ENCODE results near the gene CHRNB2. TPM values are rescaled to one million over a fixed set of nuclear protein-coding genes. Genes with fewer than 3 reads are reported as not detected.

Gene CHRNB2
- total RNA-seq, 1 experiment from 2014 or later, result not detected

DNA sequence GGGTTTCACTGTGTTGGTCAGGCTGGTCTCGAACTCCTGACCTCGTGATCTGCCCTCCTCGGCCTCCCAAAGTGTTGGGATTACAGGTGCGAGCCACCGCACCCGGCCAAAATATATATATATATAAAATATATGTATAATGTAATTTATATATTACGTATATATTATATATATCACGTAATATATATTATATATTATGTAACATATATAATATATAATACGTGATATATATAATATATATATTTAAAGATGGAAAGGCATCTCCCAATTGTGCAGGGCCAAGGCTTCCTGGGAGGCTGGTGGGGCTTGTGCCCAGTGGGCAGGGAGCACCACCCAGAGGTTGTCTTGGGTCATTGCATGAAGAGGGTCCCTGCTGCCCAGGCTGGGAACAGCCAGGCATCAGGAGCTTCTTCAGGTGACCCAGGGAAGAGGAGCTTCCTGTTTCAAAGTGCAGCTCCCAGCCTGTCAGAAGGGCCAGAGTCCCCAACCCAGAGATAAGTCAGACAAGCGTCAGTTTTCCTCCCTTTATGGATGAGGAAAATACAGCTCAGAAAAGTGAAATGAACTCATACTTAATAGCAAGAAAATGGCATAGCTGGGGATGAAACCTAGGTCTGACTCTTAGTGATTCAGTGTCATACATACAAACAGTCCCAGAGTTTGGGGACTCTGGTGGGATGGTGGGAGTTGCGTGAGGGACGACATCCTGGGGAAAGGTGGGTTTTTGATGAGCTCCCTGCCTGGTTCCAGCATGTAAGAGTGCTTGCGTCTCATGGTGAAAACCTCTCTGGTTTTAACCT lies 21.1 kb upstream of the CHRNB2 start:
- peak; percentile 39 to 73 for DNase-seq (ENCODE audit: low read depth in 1 of 2, low spot score in 2 of 2)

DNA sequence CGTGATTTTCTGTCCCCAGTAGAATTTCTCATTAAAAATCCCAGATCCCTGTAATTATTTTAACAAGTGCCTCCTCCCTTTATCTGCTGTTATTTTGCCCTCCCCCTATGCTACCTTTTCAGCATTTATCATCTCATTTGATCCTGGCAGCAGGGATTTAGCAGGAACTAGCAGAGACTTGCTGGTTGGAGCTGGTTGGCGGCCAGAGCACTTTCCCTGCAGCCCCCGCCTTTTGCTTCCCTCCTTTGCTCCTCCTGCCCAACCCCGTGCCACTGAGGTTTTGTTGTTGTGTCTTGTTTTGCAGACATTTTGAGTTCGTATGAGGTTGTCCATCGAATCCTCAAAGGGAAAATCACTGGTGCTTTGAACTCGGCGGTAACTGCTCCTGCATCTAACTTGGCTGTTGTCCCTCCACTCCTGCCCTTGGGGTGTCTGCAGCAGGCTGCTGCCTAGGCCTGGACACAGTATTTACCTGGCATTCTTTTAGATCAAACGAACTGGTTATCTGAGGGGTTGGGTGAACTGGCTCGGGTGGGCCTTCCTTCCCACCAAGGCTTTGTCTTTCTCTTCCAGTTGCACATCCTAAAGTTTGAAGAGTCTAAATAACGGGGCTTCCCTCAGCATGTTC lies 20.4 kb upstream of the CHRNB2 start:
- DNase-seq (ENCODE audit: low read depth in 1 of 2, low spot score in 2 of 2), result no peak
- H3K9me3 ChIP-seq (replicated peaks), result no peaks in the 10 kb centered on the region
- H3K4me3 ChIP-seq, result no peak overlapping the region
- H3K27me3 ChIP-seq (replicated peaks), result 0 out of 2 replicates have a peak, but pooled peaks cover 2% of the 10 kb centered on the region
- H3K4me1 ChIP-seq (replicated peaks), result peaks cover 6% of the 10 kb centered on the region
- no peak overlapping the region for H3K27ac ChIP-seq
- H3K36me3 ChIP-seq, result peaks cover 34% of the 10 kb centered on the region

More for the DNA sequence above, 21.1 kb upstream of the CHRNB2 start:
- no peak overlapping the region for H3K4me3 ChIP-seq
- no peaks in the 10 kb centered on the region for H3K9me3 ChIP-seq (replicated peaks)
- H3K27ac ChIP-seq, result no peak overlapping the region
- peaks cover 6% of the 10 kb centered on the region for H3K4me1 ChIP-seq (replicated peaks)
- 0 out of 2 replicates have a peak, but pooled peaks cover 2% of the 10 kb centered on the region for H3K27me3 ChIP-seq (replicated peaks)
- peaks cover 27% of the 10 kb centered on the region for H3K36me3 ChIP-seq

DNA sequence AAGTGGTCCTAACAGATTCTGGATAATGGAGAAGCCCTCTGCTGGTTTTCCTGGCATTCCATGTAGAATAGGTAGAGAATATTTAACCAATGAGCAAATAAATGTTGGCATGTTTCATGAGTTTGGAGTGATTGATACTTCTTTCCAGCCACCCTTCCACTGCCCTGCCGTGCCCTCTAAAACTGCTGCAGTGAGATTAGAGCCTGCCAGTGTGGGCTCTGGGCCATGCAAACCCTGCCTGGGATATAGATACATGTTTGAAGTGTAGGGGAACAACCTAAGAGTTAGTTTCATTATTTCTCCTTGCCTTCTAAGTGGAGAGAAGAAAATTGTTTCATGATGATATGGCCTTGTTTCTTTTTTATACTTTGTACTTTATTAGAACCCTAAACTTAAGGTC lies 19.6 kb upstream of the CHRNB2 start:
- Histone ChIP-seq H3K27ac (no peak overlapping the region), H3K9me3 (replicated peaks) (no peaks in the 10 kb centered on the region), H3K4me1 (replicated peaks) (peaks cover 8% of the 10 kb centered on the region), H3K36me3 (peaks cover 42% of the 10 kb centered on the region), H3K4me3 (no peak overlapping the region), H3K27me3 (replicated peaks) (no peaks in the 10 kb centered on the region)
- DNase-seq (ENCODE audit: low read depth in 1 of 2, low spot score in 2 of 2), result no peak

DNA sequence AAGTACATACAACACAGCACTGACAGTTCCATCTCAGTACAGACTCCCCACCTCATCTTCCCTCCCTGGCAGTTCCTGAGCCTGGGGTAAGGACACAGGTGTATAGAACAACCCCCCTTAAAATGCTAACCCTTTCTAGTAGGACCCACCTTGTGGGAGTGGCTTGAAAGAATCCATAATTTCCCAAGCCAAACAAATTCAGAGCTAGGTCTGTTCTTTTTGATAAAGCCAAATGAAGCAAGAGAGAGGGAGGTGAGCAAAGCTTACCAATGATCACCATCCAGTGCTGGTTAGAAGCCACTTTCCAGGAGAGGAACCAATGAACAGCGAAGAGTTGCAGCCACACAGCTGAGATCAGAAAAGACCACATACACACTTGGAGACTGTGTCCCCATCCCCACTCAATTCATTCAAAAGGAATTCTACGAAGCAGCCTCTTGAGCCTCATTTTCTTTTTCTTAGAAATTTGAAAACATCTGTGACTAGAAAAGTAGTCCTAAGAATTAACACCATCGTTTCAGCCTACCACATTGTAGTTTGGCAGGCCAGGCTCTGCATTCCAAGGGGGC lies 18.3 kb upstream of the CHRNB2 start:
- H3K9me3 ChIP-seq (replicated peaks), result no peaks in the 10 kb centered on the region
- no peak for DNase-seq (ENCODE audit: low read depth in 1 of 2, low spot score in 2 of 2)
- H3K27ac ChIP-seq, result no peak overlapping the region
- H3K4me3 ChIP-seq, result no peak overlapping the region
- H3K4me1 ChIP-seq (replicated peaks), result 0 out of 2 replicates have a peak, but pooled peaks cover 5% of the 10 kb centered on the region
- H3K36me3 ChIP-seq, result peaks cover 55% of the 10 kb centered on the region
- H3K27me3 ChIP-seq (replicated peaks), result no peaks in the 10 kb centered on the region

DNA sequence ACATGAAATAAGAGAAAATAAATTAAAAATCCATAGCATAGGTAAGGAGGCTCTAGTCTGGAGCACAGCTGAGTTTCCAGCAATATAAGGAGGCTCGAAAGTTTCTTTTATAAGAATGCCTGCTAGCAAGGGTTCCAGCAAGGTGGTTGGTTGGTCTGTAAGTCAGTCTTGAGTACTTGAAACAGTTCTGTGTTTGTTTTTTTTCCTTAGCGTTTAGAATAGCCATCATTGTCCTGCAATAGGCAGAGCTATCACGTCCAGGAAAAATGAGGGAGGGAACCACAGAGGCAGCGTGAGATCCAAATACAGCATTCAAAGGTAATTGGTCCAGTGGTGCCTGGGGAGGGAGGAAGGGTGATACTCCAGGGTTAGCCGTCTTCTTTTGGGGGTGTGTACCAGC lies 17.5 kb upstream of the CHRNB2 start:
- peaks cover 63% of the 10 kb centered on the region for H3K36me3 ChIP-seq
- H3K9me3 ChIP-seq (replicated peaks), result no peaks in the 10 kb centered on the region

DNA sequence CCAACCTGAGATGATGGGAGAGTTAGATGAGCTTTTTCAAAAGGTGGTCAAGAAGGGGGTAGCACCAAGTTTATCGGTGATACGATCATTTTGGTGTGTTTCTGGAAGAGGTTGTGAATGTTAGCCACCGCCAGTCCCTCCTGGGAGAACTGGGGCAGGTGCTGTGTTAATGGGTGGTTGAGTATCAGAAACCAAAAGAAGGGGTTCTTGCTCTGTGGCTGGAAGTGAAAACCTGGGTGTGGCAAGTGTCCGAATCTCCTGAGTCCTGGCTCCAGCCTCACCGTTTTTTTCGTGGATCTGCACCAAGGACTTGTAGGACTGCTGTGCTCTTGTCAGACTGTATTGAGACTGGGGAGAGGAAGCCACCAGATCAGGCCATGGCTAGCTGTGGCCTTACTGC lies 16.9 kb upstream of the CHRNB2 start:
- DNase-seq (ENCODE audit: low read depth in 1 of 2, low spot score in 2 of 2), result no peak
- Histone ChIP-seq H3K9me3 (replicated peaks) (no peaks in the 10 kb centered on the region), H3K4me3 (no peak overlapping the region), H3K27me3 (replicated peaks) (no peaks in the 10 kb centered on the region), H3K4me1 (replicated peaks) (0 out of 2 replicates have a peak, but pooled peaks cover 5% of the 10 kb centered on the region), H3K36me3 (peaks cover 69% of the 10 kb centered on the region), H3K27ac (no peak overlapping the region)

More for the DNA sequence above, 17.5 kb upstream of the CHRNB2 start:
- no peaks in the 10 kb centered on the region for H3K27me3 ChIP-seq (replicated peaks)
- no peak overlapping the region for H3K4me3 ChIP-seq
- no peak for DNase-seq (ENCODE audit: low read depth in 1 of 2, low spot score in 2 of 2)
- H3K27ac ChIP-seq, result no peak overlapping the region
- H3K4me1 ChIP-seq (replicated peaks), result 0 out of 2 replicates have a peak, but pooled peaks cover 5% of the 10 kb centered on the region

DNA sequence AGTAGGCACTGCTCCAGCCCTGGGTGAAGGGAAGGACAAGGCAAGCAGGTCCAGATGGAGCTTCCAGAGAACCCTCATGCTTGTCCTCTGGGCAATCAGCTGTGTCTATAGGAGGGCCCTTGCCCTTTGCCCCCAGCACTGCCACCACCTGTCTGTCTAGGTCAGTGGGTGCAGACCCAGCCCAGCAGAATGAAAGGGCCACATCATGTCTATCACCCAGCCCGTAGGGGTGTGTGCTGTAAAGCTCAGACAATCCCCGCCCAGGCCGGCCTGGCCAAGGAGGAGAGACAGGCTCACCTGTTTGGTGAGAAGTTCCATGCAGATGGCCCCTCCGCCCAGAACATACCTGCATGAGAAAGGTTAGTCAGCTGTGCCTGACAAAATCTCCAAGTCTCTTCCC lies 16.1 kb upstream of the CHRNB2 start:
- DNase-seq (ENCODE audit: low read depth in 1 of 2, low spot score in 2 of 2), result no peak
- H3K27me3 ChIP-seq (replicated peaks), result no peaks in the 10 kb centered on the region
- peaks cover 10% of the 10 kb centered on the region for H3K4me1 ChIP-seq (replicated peaks)
- H3K9me3 ChIP-seq (replicated peaks), result no peaks in the 10 kb centered on the region
- peaks cover 77% of the 10 kb centered on the region for H3K36me3 ChIP-seq
- no peak overlapping the region for H3K4me3 ChIP-seq
- no peak overlapping the region for H3K27ac ChIP-seq

DNA sequence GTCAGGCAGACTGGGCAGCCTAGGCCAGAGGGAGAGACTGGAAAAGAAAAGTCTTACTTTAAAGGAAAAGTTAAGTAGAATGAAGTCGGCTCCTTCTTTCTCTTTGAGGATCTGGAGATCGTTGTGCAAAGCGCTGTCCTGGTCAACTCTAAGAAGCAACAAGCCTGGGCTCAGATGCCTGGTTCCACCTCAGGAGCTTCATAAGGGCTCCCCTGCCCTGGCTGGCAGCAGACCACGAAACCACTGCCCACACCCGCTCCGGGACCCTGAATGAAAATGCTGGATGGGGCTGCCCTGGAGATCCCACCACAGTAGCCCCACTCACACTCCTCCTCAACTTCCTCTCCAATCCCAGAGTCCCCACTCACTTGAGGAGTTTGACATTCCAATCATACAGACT lies 15.5 kb upstream of the CHRNB2 start:
- H3K4me3 ChIP-seq, result no peak overlapping the region
- H3K27ac ChIP-seq, result no peak overlapping the region
- no peaks in the 10 kb centered on the region for H3K27me3 ChIP-seq (replicated peaks)
- H3K9me3 ChIP-seq (replicated peaks), result no peaks in the 10 kb centered on the region
- H3K36me3 ChIP-seq, result peaks cover 80% of the 10 kb centered on the region
- DNase-seq (ENCODE audit: low read depth in 1 of 2, low spot score in 2 of 2), result no peak
- peaks cover 15% of the 10 kb centered on the region for H3K4me1 ChIP-seq (replicated peaks)

DNA sequence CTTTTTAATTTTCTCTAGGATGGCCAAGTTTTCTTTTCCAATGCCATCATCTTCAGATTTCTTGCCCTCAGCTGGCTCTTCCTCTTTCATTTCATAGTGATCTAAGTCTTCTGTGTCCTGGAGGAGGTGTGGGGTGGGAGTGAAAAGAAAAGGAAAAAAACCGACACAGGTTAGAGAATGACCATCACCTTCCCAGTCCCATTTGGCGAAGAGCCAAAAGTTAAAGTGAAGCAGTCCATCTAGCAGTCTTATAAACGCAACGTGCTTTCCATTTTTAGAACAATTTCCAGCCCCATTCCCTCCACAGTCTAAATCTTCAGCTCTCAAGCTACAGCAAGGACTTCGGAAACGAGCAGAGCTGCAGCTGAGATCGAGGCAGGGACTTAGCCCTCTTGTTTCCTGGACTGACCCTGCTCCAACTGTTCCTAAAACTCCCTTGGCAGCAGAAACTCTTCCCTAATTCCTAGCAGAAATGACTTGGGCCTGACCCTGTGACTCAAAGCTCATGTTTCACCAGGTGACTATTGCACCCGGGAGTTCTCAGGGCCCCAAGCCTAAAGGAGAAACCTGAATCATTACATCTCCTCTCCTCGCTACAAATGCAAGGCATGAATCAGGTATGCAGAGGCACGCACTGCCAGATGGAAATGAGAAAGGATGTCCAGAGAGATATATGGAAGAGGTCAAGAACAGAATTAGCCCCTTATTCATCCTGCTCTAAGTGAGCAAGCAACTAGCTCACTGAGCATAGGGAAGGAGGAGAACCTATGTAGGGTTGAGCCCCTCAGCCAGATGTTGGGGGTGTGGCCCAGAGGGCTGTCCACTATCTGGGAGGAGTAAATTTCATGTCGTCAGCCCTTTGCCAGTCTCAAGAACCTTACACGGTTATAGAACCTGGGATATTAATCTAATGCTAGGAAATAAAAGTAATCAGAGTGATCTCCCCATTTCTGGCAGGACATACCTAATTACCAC lies 14.2 kb upstream of the CHRNB2 start:
- no peak overlapping the region for H3K27ac ChIP-seq
- no peak for DNase-seq (ENCODE audit: low read depth in 1 of 2, low spot score in 2 of 2)
- peaks cover 80% of the 10 kb centered on the region for H3K36me3 ChIP-seq

DNA sequence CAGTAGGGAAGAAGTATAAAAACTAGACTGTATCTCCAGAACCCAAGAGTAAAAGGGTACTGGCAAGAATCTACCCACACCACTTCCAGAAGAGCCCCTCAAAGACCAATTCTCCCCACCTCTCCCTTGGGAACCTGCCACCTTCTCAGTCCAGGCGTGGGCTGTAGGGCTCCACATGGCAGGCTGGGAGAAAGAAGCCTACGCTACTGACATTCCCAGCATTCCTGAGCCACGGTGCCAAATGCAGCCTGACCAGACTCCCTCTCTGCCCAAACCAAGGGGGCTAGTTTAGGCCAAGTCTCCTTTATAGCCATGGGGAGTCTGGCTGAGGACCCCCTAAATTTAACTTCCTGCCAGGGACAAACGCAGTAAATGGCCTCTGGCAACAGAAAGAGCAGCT lies 11.2 kb upstream of the CHRNB2 start:
- H3K4me1 ChIP-seq (replicated peaks), result peaks cover 31% of the 10 kb centered on the region
- H3K27me3 ChIP-seq (replicated peaks), result no peaks in the 10 kb centered on the region
- DNase-seq (ENCODE audit: low read depth in 1 of 2, low spot score in 2 of 2), result no peak
- H3K4me3 ChIP-seq, result peak overlapping the region; percentile 61
- H3K9me3 ChIP-seq (replicated peaks), result no peaks in the 10 kb centered on the region
- no peak overlapping the region for H3K27ac ChIP-seq
- peaks cover 53% of the 10 kb centered on the region for H3K36me3 ChIP-seq

More for the DNA sequence above, 14.2 kb upstream of the CHRNB2 start:
- no peaks in the 10 kb centered on the region for H3K9me3 ChIP-seq (replicated peaks)
- peaks cover 21% of the 10 kb centered on the region for H3K4me1 ChIP-seq (replicated peaks)
- H3K4me3 ChIP-seq, result no peak overlapping the region
- no peaks in the 10 kb centered on the region for H3K27me3 ChIP-seq (replicated peaks)

DNA sequence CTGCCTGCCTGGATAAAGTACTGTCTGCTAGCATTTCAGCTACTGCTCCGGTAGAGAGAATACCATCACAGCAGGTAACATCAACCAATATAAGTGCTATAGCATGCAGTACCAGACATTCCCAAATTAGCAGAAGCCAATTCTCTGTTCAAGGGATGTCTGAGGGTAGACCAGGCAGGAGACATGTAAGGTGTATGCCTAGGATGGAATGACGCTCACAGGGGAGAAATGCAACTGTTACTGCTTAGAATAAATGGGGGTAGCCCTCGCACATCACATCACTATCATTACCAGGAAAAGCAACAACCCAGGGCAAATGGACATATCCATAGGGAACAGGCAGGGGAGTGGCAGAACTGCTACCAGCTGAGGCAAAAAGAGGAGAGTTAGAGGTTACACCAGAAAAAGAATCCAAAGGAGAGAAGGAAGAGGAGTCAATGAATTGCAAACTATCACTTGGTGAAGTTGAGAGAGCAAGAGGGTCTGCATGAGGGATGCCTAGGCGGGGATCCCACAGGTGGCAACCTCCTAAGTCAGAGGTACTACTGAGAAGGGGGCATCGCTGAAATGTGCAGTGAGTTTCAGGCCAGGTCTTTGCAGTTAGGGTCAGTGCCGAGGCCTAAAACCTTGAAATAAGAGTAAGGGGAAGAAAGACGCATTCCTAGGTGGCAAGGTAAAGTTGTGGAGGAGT lies 10.2 kb upstream of the CHRNB2 start:
- H3K4me1 ChIP-seq (replicated peaks), result peaks cover 31% of the 10 kb centered on the region
- H3K4me3 ChIP-seq, result peak overlapping the region; percentile 61
- no peaks in the 10 kb centered on the region for H3K9me3 ChIP-seq (replicated peaks)
- H3K27ac ChIP-seq, result 0 out of 2 replicates have a peak overlapping the region, but pooled peaks have one; percentile 34
- H3K27me3 ChIP-seq (replicated peaks), result no peaks in the 10 kb centered on the region
- DNase-seq (ENCODE audit: low read depth in 1 of 2, low spot score in 2 of 2), result no peak
- peaks cover 44% of the 10 kb centered on the region for H3K36me3 ChIP-seq

DNA sequence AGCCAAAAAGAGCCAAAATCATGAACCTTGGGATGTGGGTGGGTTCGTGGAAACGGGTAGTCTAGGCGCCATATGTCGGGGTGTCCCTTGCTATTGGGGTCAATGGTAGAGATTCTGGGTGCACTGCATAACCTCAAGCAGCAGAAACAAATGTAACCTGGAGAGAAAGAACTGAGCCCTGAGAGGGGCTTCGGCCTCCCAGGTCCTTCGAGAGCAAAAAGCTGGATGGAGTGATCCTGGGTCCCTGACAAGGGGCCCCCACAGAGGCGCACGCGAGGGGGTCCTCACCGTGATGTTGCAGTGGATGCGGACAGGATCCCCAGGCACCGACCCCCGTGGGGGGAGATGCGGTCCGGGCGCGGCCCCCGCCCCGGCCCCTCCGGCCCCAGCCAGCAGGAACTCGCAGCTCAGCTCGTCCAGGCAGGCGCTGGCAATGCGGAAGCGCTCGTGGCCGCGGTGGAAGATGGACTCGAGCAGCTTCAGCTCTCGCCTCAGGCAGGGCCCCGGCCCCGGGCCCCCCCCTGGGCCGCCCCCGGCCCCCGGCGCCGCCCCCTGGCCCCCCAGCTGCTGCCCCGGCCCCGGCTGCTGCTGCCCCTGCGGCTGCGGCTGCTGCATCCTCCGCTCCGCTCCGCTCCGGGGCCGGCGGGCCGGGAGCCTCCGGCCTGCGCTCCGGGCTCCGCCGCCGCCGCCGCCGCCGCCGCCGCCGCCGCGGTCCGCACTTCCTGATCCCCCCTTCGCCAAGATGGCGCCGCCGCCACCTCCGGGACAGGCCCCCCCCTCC lies 9.4 kb upstream of the CHRNB2 start, which contains the start of gene UBE2Q1:
Gene UBE2Q1, minus strand, starts transcription at position 724 of the 781 bp plus-strand sequence. Its CDS starts 109 bp downstream, at position 615.
- Histone ChIP-seq H3K9me3 (replicated peaks) (no peaks in the 10 kb centered on the region), H3K4me3 (peak within 1 kb of the TSS; percentile 61), H3K4me1 (replicated peaks) (peaks cover 26% of the 10 kb centered on the region), H3K36me3 (peaks cover 36% of the 10 kb centered on the region), H3K27me3 (replicated peaks) (no peaks in the 10 kb centered on the region; the same call in 1 of the 2 replicates), H3K27ac (peak within 1 kb of the TSS; percentile 34; the same call in 1 of the 2 replicates)
- DNase-seq (ENCODE audit: low read depth in 1 of 2, low spot score in 2 of 2), result no peak
